Esophagus muscularis mucosa (tissue), 3 donors: Measurements from ENCODE around the gene TBCD.
A peak's percentile ranks its signal among the peaks of the same experiment; 100 is the strongest.

Experiments
- CTCF ChIP-seq, 3 experiments: fragments of 200-600 bp in 2 of 3; fragments of 450-650 bp in 1 of 3; sonication (generic) in 2 of 3; IDR thresholded peaks; one replicate each; pipeline ENCODE4 v1.5.1; 2017 to 2019; ENCODE audit warnings: antibody characterized with exemption in 3 of 3, mild to moderate bottlenecking in 2 of 3, moderate library complexity in 1 of 3
- POLR2A ChIP-seq: fragments of 450-650 bp; IDR thresholded peaks from one replicate; pipeline ENCODE4 v1.6.1; 2017; ENCODE audit warnings: antibody characterized with exemption, moderate library complexity, mild to moderate bottlenecking, low read depth
- POLR2AphosphoS5 ChIP-seq, 2 donors: sonication (generic); formaldehyde crosslinking; IDR thresholded peaks; one replicate each; pipeline ENCODE4 v1.6.1; 2017; ENCODE audit warnings: antibody characterized with exemption in 2 of 2

- TF ChIP-seq CTCF (IDR thresholded peaks at IDR 0.05) (no peak), POLR2A (no peak), POLR2AphosphoS5 (IDR thresholded peaks at IDR 0.05) (peak in 1 of 2 donors; percentile 29)
Observed at GRCh38 chr17:82838386-82839063, 86.7 kb downstream of the TBCD start.
